Stimulated activated CD8-positive, alpha-beta memory T cell treated with anti-CD3 and anti-CD28 coated beads, Interleukin-7, amount 100 ng/mL, for 4 hours (primary cell): ENCODE measurements around the gene APOL4.
"Not testable (repeated sequence)": the region's sequence is repeated elsewhere in the genome, so short reads cannot be mapped to it uniquely, and the experiment has no call there.

ENCODE experiments used
- DNase-seq, 2 donors: peaks; one replicate each; pipeline ENCODE4 v3.0.0-alpha.2; 2020; ENCODE audit warnings: low read depth in 2 of 2

The APOL4 gene

DNA sequence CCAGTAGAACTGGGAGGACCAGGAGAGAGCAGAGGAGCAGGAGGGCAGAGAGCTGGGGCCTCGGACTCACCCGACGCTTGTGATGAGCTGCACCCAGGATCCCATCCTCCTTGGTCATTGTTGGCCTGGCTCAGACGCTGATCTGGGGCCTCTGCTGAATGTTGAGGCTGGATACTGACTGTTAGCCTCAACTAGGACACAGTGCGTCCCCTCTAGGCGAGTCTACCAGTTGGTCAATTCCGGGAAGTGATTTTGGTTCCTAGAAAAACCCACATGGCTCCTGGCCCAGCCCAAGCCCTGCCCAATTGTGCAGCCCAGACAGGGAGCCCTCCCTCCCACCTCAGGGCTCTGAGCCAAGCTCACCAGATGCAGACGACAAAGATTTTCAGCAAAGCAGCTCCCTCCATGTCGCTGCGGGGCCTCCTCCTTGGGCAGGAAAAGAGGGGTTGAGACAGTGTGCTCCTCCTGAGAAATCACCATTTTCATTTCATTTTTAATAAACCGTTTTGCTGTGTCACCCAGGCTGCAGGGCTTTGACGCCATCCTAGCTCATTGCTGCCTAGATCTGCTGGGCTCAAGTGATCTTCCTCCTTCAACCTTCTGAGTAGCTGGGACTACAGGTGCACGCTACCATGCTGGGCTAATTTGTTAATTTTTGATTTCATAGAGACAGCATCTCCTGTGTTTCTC, at the start of gene APOL4:
APOL4 (minus strand) TSS at position 180 of the 690 bp plus-strand sequence; CDS start at position 105, 75 bp downstream.
- no peak for DNase-seq

DNA sequence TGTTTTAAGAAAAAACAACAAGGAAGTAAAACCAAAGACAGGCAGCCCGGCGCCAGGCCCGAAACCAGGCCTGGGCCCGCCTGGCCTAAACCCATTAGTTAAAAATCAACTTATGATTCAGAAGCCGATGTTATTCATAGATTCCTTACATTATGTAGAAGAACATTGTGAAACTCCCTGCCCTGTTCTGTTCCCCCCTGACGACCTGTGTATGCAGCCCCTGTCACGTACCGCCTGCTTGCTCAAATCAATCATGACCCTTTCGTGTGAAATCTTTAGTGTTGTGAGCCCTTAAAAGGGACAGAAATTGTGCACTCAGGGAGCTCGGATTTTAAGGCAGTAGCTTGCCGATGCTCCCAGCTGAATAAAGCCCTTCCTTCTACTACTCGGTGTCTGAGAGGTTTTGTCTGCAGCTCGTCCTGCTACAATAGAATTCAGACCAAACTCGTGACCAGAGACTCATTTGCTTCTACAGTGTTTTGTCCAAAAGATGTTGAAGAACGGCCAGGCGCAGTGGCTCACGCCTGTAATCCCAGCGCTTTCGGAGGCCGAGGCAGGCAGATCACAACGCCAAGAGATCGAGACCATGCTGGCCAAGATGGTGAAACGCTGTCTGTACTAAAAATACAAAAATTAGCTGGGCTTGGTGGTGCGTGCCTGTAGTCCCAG, 48.8 kb upstream of the APOL4 start:
- not testable (repeated sequence) for DNase-seq

- DNase-seq = no peak
These were observed 47.6 kb upstream of the APOL4 start for GRCh38 chr22:36249160-36249559.

DNA sequence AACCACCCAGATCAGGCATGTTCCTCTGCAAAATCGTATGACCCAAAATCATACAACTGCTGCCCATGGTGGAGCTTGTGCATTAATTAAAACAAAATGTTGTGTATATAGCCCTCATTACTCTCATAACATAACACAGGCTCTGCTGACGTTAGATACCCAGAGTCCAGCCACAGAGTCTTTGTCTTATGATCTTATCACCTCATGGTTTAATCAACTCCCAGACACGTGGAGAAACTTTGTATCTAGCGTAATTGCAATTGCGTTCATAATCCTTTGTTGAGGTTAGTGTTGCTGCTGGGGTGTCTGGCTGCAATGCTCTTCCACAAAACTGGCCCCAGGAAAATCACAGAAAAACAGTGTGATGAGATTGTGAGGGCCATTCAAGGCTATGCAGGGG, 46.3 kb upstream of the APOL4 start:
- no peak for DNase-seq

DNA sequence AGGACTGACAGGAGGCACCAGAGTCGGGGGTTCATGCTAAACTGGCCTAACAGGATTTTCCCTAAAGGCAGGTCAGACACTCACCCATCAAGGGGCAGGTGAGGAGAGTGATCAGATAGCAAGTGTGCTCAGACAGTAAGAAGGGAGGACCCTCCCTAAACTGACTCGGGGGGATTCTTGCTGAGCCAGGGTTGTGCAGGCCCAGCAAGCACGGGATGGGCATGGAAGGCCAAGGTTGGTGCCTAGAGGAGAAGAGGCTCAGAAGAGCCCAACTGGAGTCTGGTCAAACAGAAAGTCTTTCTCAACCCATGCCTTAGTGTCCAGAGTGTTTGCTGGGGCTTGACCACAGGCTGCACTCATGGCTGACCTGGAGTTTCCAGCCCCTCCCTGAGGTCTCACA, 45.1 kb upstream of the APOL4 start:
- DNase-seq = no peak

DNA sequence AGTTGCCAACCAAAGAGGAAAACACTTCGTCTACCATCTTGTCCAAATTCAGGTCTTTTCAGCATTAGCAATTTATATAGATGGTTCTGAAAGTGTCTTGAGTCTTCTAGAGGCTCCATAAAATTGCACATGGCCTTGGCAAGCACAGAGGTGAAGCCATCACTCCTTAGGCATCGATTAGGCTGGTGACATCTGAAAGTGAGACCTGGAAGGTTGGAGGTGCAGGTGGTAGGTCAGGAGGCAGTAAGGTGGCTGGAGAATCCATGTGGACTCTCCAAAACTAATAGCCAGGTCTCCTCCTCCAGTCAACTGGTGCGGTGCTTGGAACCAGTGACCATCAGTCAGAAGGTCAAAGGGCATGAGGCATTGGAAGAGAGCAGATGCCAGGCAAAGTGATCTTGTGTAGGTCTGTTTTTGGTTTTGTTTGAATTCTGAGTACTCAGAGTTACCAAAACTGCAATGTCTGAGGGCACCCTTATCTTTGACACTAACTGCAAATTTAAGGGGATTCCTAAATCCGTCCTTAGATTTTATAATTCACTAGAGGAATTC, 44.3 kb upstream of the APOL4 start:
- no peak for DNase-seq

GRCh38 chr22:36244522-36245391, 43.1 kb upstream of the APOL4 start:
- no peak for DNase-seq

GRCh38 chr22:36243986-36244385, 42.4 kb upstream of the APOL4 start:
- DNase-seq = no peak

DNA sequence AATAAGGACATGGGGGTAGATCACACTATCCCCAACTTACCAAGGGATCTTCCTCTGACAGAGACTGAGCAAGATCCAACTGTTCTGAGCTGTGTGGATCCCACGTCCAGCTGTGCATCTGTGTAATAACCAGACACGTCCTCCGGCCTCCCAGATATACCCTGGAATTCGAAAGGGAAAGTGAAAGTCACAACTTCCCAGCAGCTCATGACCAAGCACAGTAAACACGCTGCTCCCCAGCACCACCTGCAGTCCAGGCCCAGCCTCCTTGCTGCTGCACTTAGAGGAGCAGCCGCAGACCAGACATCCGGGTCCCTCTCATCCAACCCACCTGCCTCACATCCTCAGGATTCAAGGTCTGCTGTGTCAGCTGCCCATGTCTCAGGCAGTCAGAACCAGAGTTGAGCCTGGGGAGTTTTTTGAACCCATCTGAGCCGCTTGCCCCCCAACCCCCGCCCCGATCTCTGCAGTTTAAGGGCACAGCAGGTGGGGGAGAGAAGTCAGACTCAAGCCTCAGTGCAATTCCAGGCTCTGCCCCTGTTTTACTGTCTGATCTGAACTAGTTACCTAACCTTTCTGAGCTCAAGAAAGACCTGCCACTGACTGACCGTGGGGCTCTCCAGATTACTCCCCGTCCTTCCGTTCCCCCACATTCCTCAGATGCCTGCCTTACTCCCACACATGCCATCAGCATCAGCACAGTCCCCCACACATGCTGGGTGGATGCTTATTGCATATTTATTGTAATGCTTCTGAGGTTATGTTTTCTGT, 38.0 kb upstream of the APOL4 start, which contains the start of gene APOL2:
APOL2 (minus strand) TSS at position 127 of the 771 bp plus-strand sequence. CDS start 6,365 bp downstream, outside the sequence.
- peak; percentile 81 to 86 for DNase-seq

DNA sequence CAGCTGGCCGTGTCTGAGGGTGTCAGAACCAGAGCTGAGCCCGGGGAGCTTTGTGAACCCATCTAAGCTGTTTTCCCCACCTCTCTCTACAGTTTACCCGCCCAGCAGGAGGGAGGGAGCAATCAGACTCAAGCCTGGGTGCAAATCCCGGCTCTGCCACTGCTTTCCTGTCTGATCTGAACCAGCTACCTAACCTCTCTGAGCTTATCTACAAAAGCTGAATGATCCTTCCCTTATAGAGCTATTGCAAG, 37.5 kb upstream of the APOL4 start:
- no peak for DNase-seq

GRCh38 chr22:36238373-36239149, 37.0 kb upstream of the APOL4 start:
- DNase-seq = no peak

GRCh38 chr22:36237462-36238372, 36.1 kb upstream of the APOL4 start:
- DNase-seq = no peak

DNA sequence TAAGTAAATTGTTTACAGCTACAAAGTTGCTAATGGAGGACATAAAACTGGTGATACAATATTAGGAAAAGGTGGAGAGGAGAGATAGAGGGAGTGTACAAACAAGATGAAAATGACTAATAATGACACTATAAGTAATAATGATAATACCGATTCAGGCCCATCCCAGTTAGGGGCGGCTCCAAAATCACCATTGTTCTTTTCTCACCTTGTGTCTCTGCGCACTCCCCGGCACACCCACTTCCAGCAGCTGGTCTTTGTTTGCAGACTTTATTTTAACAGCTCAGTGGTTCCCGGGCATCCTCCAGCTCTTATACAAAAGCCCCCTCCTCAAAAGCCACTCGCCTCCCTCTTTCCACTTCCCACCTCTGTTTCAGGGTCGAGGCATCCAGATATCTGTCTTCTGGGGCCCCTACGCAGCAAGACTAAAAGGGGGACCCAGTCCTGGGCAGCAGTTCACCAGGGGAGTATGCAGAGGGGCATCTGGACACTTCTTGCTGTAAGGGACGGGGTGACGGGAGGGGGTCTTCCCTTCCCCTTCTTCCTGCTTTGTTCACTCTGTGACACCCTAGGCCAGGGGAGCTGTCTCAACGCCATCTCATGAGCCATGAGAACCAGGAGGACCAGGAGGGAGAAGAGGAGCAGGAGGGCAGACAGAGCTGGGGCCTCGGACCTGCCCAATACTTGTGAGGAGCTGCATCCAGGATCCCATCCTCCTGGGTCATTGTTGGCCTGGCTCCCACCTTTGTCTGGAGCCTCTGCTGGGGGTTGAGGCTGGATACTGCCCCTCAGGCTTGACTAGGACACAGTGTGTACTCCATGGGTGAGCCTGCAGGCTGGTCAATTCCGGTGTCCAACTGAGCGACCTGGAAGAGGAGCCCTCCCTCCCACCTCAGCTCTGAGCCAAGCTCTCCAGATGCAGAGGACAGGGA, 35.0 kb upstream of the APOL4 start:
- no peak for DNase-seq

DNA sequence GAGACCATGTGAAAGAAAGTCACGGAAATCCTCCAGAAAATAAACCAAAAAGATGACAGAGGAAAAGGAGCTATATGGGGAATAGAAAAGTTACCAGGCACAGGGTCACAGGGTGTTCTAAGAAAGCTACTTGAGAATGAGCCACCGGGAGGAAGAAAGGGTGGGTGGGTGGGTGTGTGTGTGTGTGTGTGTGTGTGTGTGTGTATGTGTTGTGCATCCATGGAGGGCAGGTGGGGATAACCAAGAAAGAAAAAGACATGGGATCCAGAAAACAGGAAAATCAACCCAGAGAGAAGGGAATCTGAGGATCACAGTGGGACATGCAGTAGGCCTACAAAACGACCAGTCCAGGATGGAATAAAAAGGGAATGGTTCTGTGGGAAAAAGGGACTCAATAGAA, 34.0 kb upstream of the APOL4 start:
- no peak for DNase-seq

DNA sequence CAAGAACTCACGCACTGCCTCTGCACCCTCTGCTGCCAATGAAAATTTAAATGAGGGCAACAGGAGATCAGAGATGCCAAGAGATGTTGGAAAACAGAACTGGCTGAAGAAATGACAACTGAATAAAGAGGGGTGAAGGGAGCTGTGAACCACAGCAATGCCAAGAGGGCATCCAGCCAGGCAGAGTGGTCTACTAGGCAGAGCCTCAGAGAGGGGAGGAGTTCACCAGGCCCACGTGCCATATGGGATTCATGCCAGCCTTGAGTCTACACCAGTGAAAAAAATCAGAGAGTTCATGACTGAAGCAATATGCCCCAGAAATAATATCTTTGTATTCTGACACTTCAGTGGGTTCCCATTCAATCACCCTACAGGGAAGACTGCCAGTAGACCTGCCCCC, 33.3 kb upstream of the APOL4 start:
- DNase-seq = no peak

DNA sequence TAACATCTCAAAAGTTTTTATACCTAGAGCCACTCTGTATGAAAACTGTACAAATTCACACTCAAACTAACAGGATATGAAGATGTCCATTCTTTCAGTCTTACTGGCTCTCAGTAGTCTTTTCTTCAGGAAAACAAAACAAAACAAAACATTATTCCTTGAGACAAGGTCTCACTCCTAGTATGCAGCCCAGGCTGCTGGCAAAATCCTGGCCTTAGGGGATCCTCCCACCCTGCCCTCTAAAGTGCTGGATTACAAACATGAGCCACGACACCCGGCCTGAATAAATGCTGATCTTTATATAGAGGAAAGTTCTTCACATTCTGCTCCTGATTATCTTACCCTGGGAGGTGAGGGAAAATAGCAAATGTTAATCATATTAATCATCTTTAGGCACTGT, 32.6 kb upstream of the APOL4 start:
- DNase-seq = no peak

DNA sequence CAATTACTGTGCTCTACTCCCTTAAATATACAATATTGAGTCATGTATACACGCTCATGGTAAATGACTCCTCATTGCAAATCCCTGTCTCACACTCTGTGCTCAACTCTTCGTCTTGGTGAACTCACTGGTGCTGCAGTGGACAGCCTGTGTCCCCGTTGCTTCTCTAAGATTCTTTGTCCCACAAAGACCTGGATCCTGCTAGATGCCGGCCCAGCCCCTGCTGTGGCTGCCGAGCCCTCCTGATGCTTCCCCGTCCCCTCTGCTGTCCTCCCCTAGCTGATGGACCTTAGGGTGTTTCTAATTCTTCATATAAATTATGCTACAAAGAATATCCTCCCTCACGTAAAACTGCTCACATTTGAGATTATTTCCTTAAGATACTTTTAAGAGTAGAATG, 32.2 kb upstream of the APOL4 start:
- no peak for DNase-seq

DNA sequence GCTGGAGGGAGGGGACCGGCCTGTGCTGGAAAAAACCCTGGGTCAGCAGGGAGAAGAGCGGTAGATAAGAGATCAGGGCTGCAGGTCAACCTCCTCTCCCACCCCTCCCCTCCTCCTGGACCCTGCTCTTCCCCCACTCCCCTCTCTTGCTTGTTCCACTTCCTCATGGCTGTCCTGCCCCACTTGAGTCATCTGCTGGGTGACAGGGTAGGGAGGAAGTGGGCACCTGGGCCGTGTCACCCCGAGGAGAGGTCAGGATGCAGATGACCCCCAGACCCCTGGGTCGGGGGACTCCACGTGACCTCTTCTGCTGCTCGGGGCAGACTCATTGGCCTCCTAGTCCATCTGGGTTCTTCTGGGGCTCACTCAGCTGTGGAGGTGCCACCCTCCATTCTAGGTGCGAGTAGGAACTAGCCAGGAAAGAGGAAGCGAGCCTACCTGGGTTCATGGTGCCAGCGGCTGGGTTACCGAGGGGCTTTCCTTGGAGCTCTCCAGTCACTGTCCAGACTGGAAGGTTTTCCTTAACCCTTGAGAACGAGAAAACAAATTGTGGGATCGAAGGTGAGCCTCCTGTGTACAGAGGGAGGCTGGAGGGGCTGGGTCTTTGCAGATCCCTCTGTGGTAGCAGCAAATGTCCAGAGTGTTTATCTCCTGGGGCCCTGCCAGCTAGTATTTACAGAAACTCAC, 31.2 kb upstream of the APOL4 start:
- DNase-seq = no peak
